HCT116 (cell line): Measurements from ENCODE around the gene TACC2. TPM values are rescaled to one million over a fixed set of nuclear protein-coding genes. Genes with fewer than 3 reads are reported as not detected.

Experiments
- ATAC-seq: fragments of 200-7000 bp; cut with Tn5 transposase; 2 replicates; pipeline ENCODE4 v1.9.1; 2020; ENCODE audit warnings: mild to moderate bottlenecking, moderate library complexity
- BruUV-seq: library from RNA; stranded (reverse); fragments of 400-500 nt; replicated peaks from 2 replicates; lab custom pipeline; 2021; lab: Mats Ljungman, UMichigan
- CTCF ChIA-PET: fragments of 300-600 bp; sonication (Branson Sonifier 250); formaldehyde crosslinking; loops from one replicate; lab custom pipeline; 2021; ENCODE audit warnings: antibody characterized with exemption; lab: Charles Lee
- POLR2A ChIA-PET: fragments of 300-600, 350-600 bp; sonication (Branson Sonifier 250); formaldehyde crosslinking; loops from one replicate; lab custom pipeline; 2021; ENCODE audit warnings: antibody characterized with exemption; lab: Charles Lee
- RAD21 ChIA-PET, 2 experiments: fragments of 300-600 bp; sonication (Branson Sonifier 250); formaldehyde crosslinking; loops; one replicate each; lab custom pipeline; 2023; ENCODE audit warnings: low total read pairs in 2 of 2; ENCODE audit not compliant: uncharacterized antibody in 2 of 2, unreplicated experiment in 2 of 2, low non-redundant PET in 1 of 2; lab: Charles Lee
- DNase-seq: peaks from one replicate; pipeline ENCODE4 v3.0.0-alpha.2; 2010; ENCODE audit warnings: low read depth, low spot score
- H2AFZ ChIP-seq: fragments of 200-600 bp; shearing (Covaris generic), sonication (generic); 2 replicates; pipeline ENCODE4 v1.6.1; 2017; ENCODE audit warnings: low read depth, mixed run types, mixed read lengths, antibody characterized with exemption, low read length; ENCODE audit not compliant: poor library complexity, severe bottlenecking
- H3K27ac ChIP-seq: 2 replicates; pipeline ENCODE4 v1.5.1; 2012; ENCODE audit warnings: low read depth, low read length
- H3K27me3 ChIP-seq: fragments of 200-600 bp; sonication (generic); 2 replicates; pipeline ENCODE4 v1.6.1; 2016; ENCODE audit warnings: mixed run types, low read length, mixed read lengths; ENCODE audit not compliant: insufficient read depth
- H3K36me3 ChIP-seq, 2 experiments: fragments of 200-500 bp in 1 of 2; fragments of 200-600 bp in 1 of 2; sonication (Bioruptor generic) in 1 of 2; sonication (generic) in 1 of 2; 2 replicates each; pipeline versions ENCODE4 v1.5.1 to v1.6.1; 2014 to 2016; ENCODE audit warnings: low read length in 2 of 2, inconsistent platforms in 1 of 2, mixed read lengths in 1 of 2, mixed run types in 1 of 2; ENCODE audit not compliant: insufficient read depth in 2 of 2, control insufficient read depth in 1 of 2
- H3K4me1 ChIP-seq, 2 experiments: fragments of 200-600 bp in 1 of 2; sonication (generic) in 1 of 2; 2 replicates each; pipeline versions ENCODE4 v1.5.1 to v1.6.1; 2012 to 2017; ENCODE audit warnings: low read length in 2 of 2, inconsistent platforms in 1 of 2, mild to moderate bottlenecking in 1 of 2, mixed read lengths in 1 of 2, mixed run types in 1 of 2, moderate library complexity in 1 of 2; ENCODE audit not compliant: insufficient read depth in 2 of 2, control insufficient read depth in 1 of 2
- H3K4me2 ChIP-seq: fragments of 200-600 bp; sonication (generic); 2 replicates; pipeline ENCODE4 v1.6.1; 2017; ENCODE audit warnings: mixed run types, low read length, mixed read lengths
- H3K4me3 ChIP-seq, 2 experiments: fragments of 200-600 bp in 1 of 2; sonication (generic) in 1 of 2; replicated peaks in 1 of 2; 2 replicates each; pipeline ENCODE4 v1.5.1; 2011 to 2016; ENCODE audit warnings: low read length in 2 of 2, control low read depth in 1 of 2, low read depth in 1 of 2, mild to moderate bottlenecking in 1 of 2, mixed read lengths in 1 of 2, mixed run types in 1 of 2
- H3K79me2 ChIP-seq: fragments of 200-600 bp; sonication (generic); 2 replicates; pipeline ENCODE4 v1.6.1; 2017; ENCODE audit warnings: mild to moderate bottlenecking, mixed run types, low read length, moderate library complexity, mixed read lengths; ENCODE audit not compliant: insufficient read depth
- H3K9ac ChIP-seq: fragments of 200-600 bp; sonication (generic); 2 replicates; pipeline ENCODE4 v1.6.1; 2016; ENCODE audit warnings: low read length, mixed read lengths
- H3K9me2 ChIP-seq: fragments of 200-600 bp; sonication (generic), shearing (Covaris generic); 2 replicates; pipeline ENCODE4 v1.6.1; 2017; ENCODE audit warnings: mixed run types, mild to moderate bottlenecking, moderate library complexity; ENCODE audit not compliant: insufficient read depth
- H3K9me3 ChIP-seq, 2 experiments: fragments of 200-500 bp in 1 of 2; fragments of 200-600 bp in 1 of 2; sonication (Bioruptor generic) in 1 of 2; sonication (generic) in 1 of 2; 2 replicates each; pipeline ENCODE4 v1.6.1; 2014 to 2017; ENCODE audit warnings: low read length in 2 of 2, mixed read lengths in 2 of 2, inconsistent platforms in 1 of 2, low read depth in 1 of 2, mild to moderate bottlenecking in 1 of 2, mixed run types in 1 of 2, moderate library complexity in 1 of 2; ENCODE audit not compliant: control insufficient read depth in 1 of 2, insufficient read depth in 1 of 2
- H4K20me1 ChIP-seq: fragments of 200-600 bp; sonication (generic), shearing (Covaris generic); 2 replicates; pipeline ENCODE4 v1.6.1; 2017; ENCODE audit warnings: mixed run types, mild to moderate bottlenecking, moderate library complexity; ENCODE audit not compliant: insufficient read depth
- CBX3 ChIP-seq: IDR thresholded peaks from 2 replicates; pipeline ENCODE4 v1.6.1; 2012; ENCODE audit warnings: low read depth
- CEBPB ChIP-seq: IDR thresholded peaks from 2 replicates; pipeline ENCODE4 v1.6.1; 2012; ENCODE audit warnings: low read depth
- CTCF ChIP-seq, 3 experiments: fragments of 200-600 bp in 1 of 3; sonication (generic) in 1 of 3; IDR thresholded peaks in 2 of 3; conservative IDR thresholded peaks in 1 of 3; 2 replicates each; pipeline ENCODE4 v1.5.1; 2012 to 2017; ENCODE audit warnings: low read depth in 2 of 3, low read length in 2 of 3, antibody characterized with exemption in 1 of 3, borderline replicate concordance in 1 of 3, control low read depth in 1 of 3, mild to moderate bottlenecking in 1 of 3, mixed read lengths in 1 of 3, mixed run types in 1 of 3, moderate library complexity in 1 of 3; ENCODE audit not compliant: insufficient read depth in 1 of 3
- EZH2 ChIP-seq: fragments of 200-600 bp; sonication (generic); IDR thresholded peaks from 2 replicates; pipeline ENCODE4 v1.6.1; 2017; ENCODE audit warnings: antibody characterized with exemption, mixed run types
- EZH2phosphoT487 ChIP-seq: fragments of 200-600 bp; IDR thresholded peaks from 2 replicates; pipeline ENCODE4 v1.6.1; 2018; ENCODE audit warnings: antibody characterized with exemption, borderline replicate concordance
- FOSL1 ChIP-seq: IDR thresholded peaks from 2 replicates; pipeline ENCODE4 v1.6.1; 2012; ENCODE audit warnings: low read depth
- MAX ChIP-seq: IDR thresholded peaks from 2 replicates; pipeline ENCODE4 v1.6.1; 2012
- RAD21 ChIP-seq: IDR thresholded peaks from 2 replicates; pipeline ENCODE4 v1.6.1; 2012; ENCODE audit warnings: low read depth, mild to moderate bottlenecking
- SP1 ChIP-seq: IDR thresholded peaks from 2 replicates; pipeline ENCODE4 v1.6.1; 2012; ENCODE audit warnings: low read depth
- SRF ChIP-seq: IDR thresholded peaks from 2 replicates; pipeline ENCODE4 v1.6.1; 2012; ENCODE audit warnings: low read depth
- YY1 ChIP-seq: IDR thresholded peaks from 2 replicates; pipeline ENCODE4 v1.6.1; 2011; ENCODE audit warnings: low read length, low read depth, moderate library complexity, mild to moderate bottlenecking; ENCODE audit not compliant: insufficient replicate concordance; ENCODE audit errors: extremely low read depth
- ZFX ChIP-seq: fragments of 450-650 bp; IDR thresholded peaks from 2 replicates; pipeline ENCODE4 v1.6.1; 2017
- intact Hi-C: fragments of 100-400 bp; cut with micrococcal nuclease; formaldehyde crosslinking; loops from 2 replicates; pipeline ENCODE4 v1.10.0; 2022
- total RNA-seq: library from RNA; stranded (reverse); gene quantifications from one replicate; pipeline ENCODE4 v1.2.1, GENCODE V29; 2021; ENCODE audit not compliant: unreplicated experiment
- TF ChIP-seq, protein P1 (sequence below): IDR thresholded peaks from 2 replicates; pipeline ENCODE4 v1.6.1; 2011; ENCODE audit warnings: mild to moderate bottlenecking, low read length, moderate library complexity; ENCODE audit not compliant: insufficient replicate concordance; ENCODE audit errors: extremely low read depth

TACC2 gene
- total RNA-seq, 1 experiment from 2014 or later: 38.6 TPM

DNA sequence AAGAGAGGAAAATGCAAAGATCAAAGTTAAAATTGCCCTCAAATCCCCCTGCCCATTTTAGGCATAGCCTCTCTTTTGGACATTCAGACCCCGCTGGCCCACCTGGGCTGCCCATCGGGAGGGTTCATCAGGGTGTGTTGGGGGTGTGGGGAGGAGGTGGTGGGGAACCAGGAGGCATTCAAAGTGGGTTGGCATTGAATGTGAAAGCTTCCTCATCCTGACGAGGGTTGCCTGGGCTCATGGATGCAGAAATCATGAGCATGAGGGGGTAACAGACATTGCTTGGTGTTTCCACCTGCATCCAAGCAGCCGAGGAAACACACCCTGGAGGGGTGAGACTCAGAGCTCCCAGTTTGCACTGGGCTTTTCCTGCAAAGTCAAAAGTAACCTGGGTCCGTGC, 302.8 kb downstream of the TACC2 start:
- CTCF ChIA-PET: interaction anchor here (1.1 kb wide), 1 partner anchor 12 kb away, joined by 3 read pairs; no protein-coding TSS in a partner anchor
- TF ChIP-seq RAD21 (no peak), CEBPB (no peak), SRF (no peak), CTCF (IDR thresholded peaks at IDR 0.05 in 2 of 3, conservative IDR thresholded peaks at IDR 0.05 in 1 of 3; ENCODE audit: borderline replicate concordance in 1 of 3, insufficient read depth in 1 of 3, low read depth in 2 of 3, low read length in 2 of 3) (no peak), YY1 (no peak), ZFX (no peak), CBX3 (no peak), EZH2 (no peak), EZH2phosphoT487 (no peak), SP1 (no peak), FOSL1 (no peak), MAX (no peak)
- TF ChIP-seq, protein P1, sequence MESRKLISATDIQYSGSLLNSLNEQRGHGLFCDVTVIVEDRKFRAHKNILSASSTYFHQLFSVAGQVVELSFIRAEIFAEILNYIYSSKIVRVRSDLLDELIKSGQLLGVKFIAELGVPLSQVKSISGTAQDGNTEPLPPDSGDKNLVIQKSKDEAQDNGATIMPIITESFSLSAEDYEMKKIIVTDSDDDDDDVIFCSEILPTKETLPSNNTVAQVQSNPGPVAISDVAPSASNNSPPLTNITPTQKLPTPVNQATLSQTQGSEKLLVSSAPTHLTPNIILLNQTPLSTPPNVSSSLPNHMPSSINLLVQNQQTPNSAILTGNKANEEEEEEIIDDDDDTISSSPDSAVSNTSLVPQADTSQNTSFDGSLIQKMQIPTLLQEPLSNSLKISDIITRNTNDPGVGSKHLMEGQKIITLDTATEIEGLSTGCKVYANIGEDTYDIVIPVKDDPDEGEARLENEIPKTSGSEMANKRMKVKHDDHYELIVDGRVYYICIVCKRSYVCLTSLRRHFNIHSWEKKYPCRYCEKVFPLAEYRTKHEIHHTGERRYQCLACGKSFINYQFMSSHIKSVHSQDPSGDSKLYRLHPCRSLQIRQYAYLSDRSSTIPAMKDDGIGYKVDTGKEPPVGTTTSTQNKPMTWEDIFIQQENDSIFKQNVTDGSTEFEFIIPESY: no peak
- no peak overlapping the region for H3K9ac ChIP-seq
- H3K9me3 ChIP-seq: no peaks in the 10 kb centered on the region
- no peak overlapping the region for H2AFZ ChIP-seq
- ATAC-seq (no peak), DNase-seq (no peak)
- peaks cover 4 to 29% of the 10 kb centered on the region in 2 experiments for H3K4me1 ChIP-seq
- no peaks in the 10 kb centered on the region for H3K9me2 ChIP-seq
- POLR2A ChIA-PET: no interaction called here
- no peak overlapping the region for H3K4me3 ChIP-seq
- BruUV-seq: no TSS peak
- H3K4me2 ChIP-seq: no peak overlapping the region
- no peaks in the 10 kb centered on the region for H3K36me3 ChIP-seq
- no peak overlapping the region for H3K27ac ChIP-seq
- RAD21 ChIA-PET: no interaction called here
- no peaks in the 10 kb centered on the region for H3K79me2 ChIP-seq
- no peaks in the 10 kb centered on the region for H4K20me1 ChIP-seq
- no peaks in the 10 kb centered on the region for H3K27me3 ChIP-seq
- intact Hi-C loops: no loop called here
